ENCODE data around the gene RPS18. TPM values are rescaled to one million over a fixed set of nuclear protein-coding genes. Genes with fewer than 3 reads are reported as not detected.

The RPS18 gene
- total RNA-seq, 1 donor from 2014 or later, result 4,003 TPM

- DNase-seq (ENCODE audit: low spot score in 2 of 2) (peak in 1 of 2 donors; percentile 45), FAIRE-seq (no peak)
These were observed 41.3 kb downstream of the RPS18 start for GRCh38 chr6:33313105-33313708.

- DNase-seq (ENCODE audit: low spot score in 2 of 2) (peak; percentile 49 to 59), FAIRE-seq (no peak)
These were observed 42.0 kb downstream of the RPS18 start, which contains the start of gene TAPBP for GRCh38 chr6:33313709-33314514. Gene TAPBP, minus strand, starts transcription at chr6:33314078. Its CDS starts 37 bp downstream, at chr6:33314041.

- peak in 1 of 2 donors; percentile 54 for DNase-seq (ENCODE audit: low spot score in 2 of 2)
- FAIRE-seq, result no peak
These were observed 42.7 kb downstream of the RPS18 start for GRCh38 chr6:33314515-33314942.

GRCh38 chr6:33314943-33315792, 43.3 kb downstream of the RPS18 start:
- no peak for FAIRE-seq
- DNase-seq (ENCODE audit: low spot score in 2 of 2), result no peak

- DNase-seq (ENCODE audit: low spot score in 2 of 2), result no peak
- no peak for FAIRE-seq
These were observed 44.1 kb downstream of the RPS18 start for GRCh38 chr6:33315793-33316602.

GRCh38 chr6:33316603-33317418, 44.9 kb downstream of the RPS18 start:
- no peak for FAIRE-seq
- no peak for DNase-seq (ENCODE audit: low spot score in 2 of 2)

GRCh38 chr6:33317419-33317668, 45.5 kb downstream of the RPS18 start:
- FAIRE-seq (no peak), DNase-seq (ENCODE audit: low spot score in 2 of 2) (no peak)

- FAIRE-seq (no peak), DNase-seq (ENCODE audit: low spot score in 2 of 2) (peak; percentile 88 to 91)
These were observed 46.0 kb downstream of the RPS18 start, which contains the start of gene ZBTB22 for GRCh38 chr6:33317669-33318425. Gene ZBTB22, minus strand, starts transcription at chr6:33317744. Its CDS starts 828 bp downstream, at chr6:33316916.

- DNase-seq (ENCODE audit: low spot score in 2 of 2), result no peak
- no peak for FAIRE-seq
These were observed 46.7 kb downstream of the RPS18 start for GRCh38 chr6:33318426-33319073.

- FAIRE-seq, result no peak
These were observed 48.1 kb downstream of the RPS18 start for GRCh38 chr6:33319939-33320314.

GRCh38 chr6:33320315-33321181, 48.7 kb downstream of the RPS18 start:
- FAIRE-seq, result no peak
- DNase-seq (ENCODE audit: low spot score in 2 of 2), result no peak

More at GRCh38 chr6:33319939-33320314, 48.1 kb downstream of the RPS18 start:
- no peak for DNase-seq (ENCODE audit: low spot score in 2 of 2)

GRCh38 chr6:33321227-33321626, 49.4 kb downstream of the RPS18 start:
- DNase-seq (ENCODE audit: low spot score in 2 of 2) (peak in 1 of 2 donors; percentile 0), FAIRE-seq (no peak)

GRCh38 chr6:33323623-33323948, 51.7 kb downstream of the RPS18 start:
- FAIRE-seq (no peak), DNase-seq (ENCODE audit: low spot score in 2 of 2) (no peak)

- no peak for FAIRE-seq
- peak in 1 of 2 donors; percentile 4 for DNase-seq (ENCODE audit: low spot score in 2 of 2)
These were observed 52.2 kb downstream of the RPS18 start for GRCh38 chr6:33324125-33324524.

Data from frontal cortex (tissue), 4 donors.